Measurements from ENCODE around the gene HSD17B7.
"Not testable (repeated sequence)": the region's sequence is repeated elsewhere in the genome, so short reads cannot be mapped to it uniquely, and the experiment has no call there.

DNA sequence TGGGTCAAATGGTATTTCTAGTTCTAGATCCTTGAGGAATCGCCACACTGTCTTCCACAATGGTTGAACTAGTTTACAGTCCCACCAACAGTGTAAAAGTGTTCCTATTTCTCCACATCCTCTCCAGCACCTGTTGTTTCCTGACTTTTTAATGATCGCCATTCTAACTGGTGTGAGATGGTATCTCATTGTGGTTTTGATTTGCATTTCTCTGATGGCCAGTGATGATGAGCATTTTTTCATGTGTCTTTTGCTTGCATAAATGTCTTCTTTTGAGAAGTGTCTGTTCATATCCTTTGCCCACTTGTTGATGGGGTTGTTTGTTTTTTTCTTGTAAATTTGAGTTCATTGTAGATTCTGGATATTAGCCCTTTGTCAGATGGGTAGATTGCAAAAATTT, 17.0 kb downstream of the HSD17B7 start:
- TF ChIP-seq POLR2A, POLR2AphosphoS5 (IDR thresholded peaks at IDR 0.05): not testable (repeated sequence)
- TF ChIP-seq, protein P1, sequence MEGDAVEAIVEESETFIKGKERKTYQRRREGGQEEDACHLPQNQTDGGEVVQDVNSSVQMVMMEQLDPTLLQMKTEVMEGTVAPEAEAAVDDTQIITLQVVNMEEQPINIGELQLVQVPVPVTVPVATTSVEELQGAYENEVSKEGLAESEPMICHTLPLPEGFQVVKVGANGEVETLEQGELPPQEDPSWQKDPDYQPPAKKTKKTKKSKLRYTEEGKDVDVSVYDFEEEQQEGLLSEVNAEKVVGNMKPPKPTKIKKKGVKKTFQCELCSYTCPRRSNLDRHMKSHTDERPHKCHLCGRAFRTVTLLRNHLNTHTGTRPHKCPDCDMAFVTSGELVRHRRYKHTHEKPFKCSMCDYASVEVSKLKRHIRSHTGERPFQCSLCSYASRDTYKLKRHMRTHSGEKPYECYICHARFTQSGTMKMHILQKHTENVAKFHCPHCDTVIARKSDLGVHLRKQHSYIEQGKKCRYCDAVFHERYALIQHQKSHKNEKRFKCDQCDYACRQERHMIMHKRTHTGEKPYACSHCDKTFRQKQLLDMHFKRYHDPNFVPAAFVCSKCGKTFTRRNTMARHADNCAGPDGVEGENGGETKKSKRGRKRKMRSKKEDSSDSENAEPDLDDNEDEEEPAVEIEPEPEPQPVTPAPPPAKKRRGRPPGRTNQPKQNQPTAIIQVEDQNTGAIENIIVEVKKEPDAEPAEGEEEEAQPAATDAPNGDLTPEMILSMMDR (IDR thresholded peaks at IDR 0.05) = not testable (repeated sequence)
